ENCODE results near the gene SIRPB2.
A peak's percentile ranks its signal among the peaks of the same experiment; 100 is the strongest.

SIRPB2 gene

DNA sequence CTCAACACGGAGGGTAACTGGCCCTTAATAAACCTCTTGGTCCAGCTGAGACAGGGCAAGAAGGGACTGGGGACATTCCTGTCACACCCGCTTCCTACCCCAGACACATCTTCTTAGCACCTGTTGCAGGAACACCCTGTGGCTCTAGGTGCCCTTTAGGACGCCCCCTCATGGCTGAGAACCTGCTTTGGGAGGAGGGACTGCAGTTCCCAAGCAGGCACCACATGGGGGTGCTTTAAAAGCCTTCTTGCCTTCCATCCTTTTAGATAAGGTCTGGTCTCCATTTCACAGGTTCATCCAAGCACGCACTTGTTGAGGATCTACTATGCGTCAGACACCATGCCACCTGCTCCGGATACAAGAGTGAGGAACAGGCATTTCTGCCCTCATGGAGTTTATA is 51.2 kb downstream of the SIRPB2 start:
- DNase-seq (ENCODE audit: low read depth), result no peak

DNA sequence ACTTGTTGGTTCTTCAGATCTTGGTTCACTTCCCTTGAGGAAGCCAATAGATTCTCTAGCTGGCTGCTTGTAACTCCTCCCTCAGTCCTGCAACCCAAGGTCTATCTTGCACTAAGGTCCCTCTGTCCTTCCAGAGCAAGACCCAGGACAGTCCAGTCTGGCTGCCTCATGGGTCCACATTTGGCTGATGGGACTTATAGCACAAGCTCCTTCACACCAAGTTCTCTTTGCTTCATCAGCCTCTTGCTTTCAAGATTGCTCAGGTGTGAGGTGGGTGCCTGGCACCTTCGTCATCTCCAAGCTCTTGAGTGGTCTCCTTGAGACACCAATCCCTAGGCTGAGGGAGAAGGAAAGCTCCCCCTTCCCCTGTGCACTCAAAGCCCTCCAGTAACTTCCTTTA is 52.9 kb downstream of the SIRPB2 start:
- DNase-seq (ENCODE audit: low read depth), result no peak

DNA sequence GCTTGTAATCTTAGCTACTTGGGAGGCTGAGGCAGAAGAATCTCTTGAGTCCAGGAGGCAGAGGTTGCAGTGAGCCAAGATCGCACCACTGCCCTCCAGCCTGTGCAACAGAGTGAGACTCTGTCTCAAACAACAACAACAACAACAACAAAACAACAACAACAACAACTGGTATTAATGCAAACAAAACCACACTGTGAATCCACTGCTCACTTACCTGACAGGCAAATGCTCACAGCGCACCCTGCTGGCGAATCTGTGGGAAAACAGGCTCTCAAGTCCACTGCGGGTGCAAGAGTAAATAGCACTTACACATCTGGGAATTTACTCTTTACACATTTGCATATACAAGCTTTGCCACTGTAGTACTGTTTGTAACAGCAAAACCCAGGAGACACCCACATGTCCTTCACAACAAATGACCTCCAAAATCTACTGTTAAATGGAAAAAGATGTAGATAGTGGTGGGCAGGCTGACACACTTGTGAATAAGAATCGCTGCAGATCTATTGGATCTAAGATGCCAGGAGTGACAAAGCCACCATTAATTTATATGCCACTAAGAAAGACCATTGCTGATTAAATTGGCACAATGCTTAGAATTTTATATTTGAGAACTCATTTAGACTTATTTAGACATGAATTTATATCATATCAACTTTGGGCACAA is 53.9 kb downstream of the SIRPB2 start:
- DNase-seq (ENCODE audit: low read depth), result peak; percentile 70

DNA sequence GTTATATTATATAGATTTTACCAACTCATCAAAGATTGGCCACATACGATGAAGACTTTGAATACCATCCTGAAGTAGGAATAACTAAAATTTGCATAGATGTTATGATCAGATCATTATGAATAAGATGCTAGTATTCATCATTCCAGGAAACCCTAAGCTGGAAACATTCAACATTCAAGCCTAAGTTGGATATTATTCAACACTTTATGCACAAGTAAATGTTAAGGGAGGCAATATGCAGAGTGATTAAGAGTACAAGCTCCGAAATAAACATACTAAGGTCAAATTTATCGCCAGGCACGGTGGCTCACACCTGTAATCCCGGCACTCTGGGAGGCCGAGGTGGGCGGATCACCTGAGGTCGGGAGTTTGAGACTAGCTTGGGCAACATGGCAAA is 55.0 kb downstream of the SIRPB2 start:
- no peak for DNase-seq (ENCODE audit: low read depth)

DNA sequence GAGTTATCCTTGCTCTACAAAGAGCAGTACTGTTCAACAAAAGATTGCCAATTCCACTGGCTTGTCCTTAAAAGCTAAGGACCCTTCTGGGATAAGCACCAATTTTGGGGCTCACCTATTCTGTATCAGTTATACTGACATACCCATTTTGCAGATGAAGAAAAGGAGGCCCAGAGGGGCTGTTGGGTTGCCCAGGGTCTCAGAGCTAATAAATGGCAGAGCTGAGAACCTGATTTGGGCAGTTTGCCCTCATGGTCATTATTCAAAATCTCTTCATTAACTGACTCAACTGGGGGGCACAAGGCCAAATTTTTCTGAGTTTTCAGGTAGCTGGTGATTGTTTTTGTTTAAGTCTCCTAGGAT is 55.9 kb downstream of the SIRPB2 start:
- DNase-seq (ENCODE audit: low read depth), result no peak

DNA sequence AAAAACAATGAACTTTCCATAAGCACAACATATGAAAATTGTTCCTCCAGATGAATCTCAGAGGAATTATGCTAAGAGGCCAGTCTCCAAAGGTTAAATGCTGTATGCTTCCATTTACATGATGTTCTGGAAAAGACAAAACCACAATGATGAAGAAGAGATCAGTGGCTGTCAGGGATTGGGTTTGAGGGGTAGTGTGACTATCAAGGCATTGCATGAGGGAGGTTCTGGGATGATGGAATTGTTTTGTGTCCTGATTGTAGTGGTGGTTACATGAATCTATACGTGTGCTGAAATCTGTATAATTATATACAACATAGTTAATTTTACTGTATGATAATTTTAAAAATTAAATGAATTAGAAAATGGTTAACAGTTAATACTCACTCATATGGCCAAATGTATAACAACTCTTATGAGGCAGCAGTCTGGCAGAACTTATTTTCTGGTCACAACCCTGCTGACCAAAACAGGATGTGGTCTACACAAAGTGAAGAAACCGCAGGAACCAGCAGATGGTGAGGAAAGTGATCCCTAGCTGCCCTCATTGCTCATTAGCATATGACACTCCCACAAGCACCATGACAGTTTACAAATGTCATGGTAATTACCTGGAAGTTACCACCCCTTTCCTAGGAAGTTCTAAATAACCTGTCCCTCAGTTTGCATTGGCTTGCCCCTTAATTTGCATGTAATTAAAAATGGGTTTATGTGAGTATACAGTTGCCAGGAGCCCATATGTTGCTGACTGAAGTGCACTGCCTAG is 56.5 kb downstream of the SIRPB2 start:
- no peak for DNase-seq (ENCODE audit: low read depth)

DNA sequence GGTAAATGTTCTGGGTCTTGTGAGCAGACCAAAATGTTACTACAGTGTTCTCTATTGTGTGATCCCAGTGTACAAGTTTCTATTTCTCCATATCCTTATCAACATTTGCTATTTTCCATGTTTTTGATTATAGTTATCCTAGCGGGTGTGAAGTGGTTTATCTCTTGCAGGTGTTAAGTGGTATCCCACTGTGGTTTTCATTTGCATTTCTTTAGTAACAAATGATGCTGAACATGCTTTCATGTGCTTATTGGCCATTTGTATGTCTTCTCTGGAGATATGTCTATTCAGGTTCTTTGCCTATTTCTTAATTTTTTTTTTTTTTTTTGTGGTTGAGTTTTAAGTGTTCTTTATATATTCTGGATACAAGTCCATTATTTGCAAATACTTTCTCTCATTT is 60.1 kb downstream of the SIRPB2 start:
- no peak for DNase-seq (ENCODE audit: low read depth)

DNA sequence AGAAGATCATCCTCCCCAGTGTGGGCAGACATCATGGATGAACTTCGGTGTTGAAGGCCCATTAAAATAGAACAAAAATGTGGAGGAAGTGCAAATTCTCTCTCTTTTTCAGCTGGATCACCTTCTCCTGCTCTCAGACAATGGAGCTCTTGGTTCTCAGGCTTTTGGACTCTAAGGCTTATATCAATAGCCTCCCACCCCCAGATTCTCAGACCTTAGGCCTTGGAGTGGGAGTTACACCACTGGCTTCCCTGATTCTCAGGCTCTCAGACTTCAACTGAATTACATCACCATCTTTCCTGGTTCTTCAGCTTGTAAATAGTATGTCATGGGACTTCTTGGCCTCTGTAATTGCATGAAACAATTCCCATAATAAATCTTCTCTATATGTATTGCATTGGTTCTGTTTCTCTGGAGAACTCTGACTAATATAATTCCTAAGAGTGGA is 61.2 kb downstream of the SIRPB2 start:
- no peak for DNase-seq (ENCODE audit: low read depth)

DNA sequence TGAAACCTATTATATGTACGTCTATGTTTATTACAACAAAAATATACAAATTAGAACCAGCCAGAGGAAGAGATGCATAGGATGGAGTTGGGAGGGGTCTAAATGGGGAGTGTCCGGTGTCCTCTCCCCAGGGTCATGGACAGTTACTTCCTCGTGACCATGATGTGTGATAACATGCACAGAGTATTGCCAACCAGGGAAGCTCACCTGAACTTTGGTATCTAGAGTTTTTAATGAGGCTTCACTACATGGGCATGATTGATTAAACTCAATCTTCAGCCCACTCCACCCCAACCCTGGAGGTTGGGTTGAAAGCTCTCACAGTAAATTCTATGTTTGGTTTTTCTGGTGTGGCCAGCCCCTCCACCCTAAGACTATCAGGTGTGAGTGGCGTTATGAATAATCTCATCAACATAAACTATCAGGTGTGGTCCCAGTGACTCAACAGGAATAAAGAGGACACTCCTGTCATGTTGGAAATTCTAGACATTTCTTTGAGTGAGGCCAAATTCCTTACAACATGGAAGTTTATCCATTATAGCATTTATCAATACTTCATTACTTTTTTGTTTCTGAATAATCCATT is 62.0 kb downstream of the SIRPB2 start:
- DNase-seq (ENCODE audit: low read depth), result no peak

DNA sequence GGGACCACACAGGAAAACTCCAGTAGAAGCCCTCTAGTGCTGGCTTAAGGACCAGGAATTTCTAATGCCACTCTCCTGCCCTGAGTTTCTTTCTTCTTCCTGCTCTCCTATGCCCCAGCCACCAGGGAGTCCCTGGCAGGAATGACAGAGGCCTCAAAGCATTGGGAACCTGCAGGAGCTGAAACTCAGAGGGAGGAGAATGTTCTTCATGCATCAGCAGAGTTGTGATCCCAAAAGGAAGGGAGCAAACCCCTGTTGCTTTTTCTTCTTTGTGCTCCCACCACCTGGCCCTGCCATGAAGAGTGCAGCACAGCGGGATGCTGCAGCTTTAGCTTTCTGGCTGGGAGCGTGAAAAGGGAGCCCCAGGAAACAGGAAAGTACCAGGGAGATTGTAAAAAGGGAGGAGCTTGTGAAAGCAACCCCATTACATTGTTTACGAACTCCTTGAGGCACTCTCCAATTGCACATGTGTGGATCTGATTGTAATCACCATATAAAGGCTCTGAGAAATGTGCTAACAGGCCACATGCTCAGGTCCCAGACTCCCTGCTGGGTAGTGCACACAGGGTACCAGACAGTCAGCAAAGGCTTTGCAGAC is 63.7 kb downstream of the SIRPB2 start:
- no peak for DNase-seq (ENCODE audit: low read depth)

DNA sequence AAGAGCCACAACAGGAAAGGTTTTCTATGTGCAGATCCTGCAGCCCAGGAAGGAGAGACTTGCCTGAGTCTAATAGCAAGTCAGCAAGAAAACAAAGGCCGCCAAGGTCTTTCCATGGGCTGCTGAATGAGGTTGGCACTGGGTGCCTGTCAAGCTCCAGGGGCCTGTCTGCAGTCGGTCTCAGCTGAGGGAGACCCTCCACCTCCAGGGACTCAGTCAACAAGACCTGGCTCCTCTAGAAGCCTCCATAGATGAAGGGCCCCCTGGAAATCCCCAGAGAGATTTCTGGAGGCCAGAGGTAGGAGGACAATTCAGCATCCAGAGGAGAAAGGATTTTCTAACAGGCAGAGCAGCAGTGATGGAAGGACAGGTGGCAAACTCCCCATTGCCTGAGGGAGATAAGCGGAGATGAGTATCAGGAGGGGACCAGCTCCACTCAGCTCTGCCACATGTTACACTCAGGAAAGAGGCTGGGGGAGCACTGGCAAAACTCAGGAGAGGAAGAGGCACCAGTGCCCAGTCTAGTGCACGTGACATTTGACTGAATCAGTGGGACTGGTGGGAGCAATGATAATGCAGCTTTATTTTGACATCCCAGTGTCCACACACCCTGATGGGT is 64.9 kb downstream of the SIRPB2 start:
- no peak for DNase-seq (ENCODE audit: low read depth)

All from stimulated activated CD8-positive, alpha-beta memory T cell treated with anti-CD3 and anti-CD28 coated beads, Interleukin-15, amount 100 ng/mL, for 1 hour (primary cell).